GDM1 (cell line): Measurements from ENCODE around the gene CERK.

Experiments
- DNase-seq: peaks from one replicate; lab custom pipeline; 2025; lab: John Stamatoyannopoulos, UW

Gene CERK

GRCh38 chr22:46764779-46765485 lies 26.9 kb upstream of the CERK start:
- no peak for DNase-seq

GRCh38 chr22:46764140-46764680 lies 26.2 kb upstream of the CERK start:
- no peak for DNase-seq

GRCh38 chr22:46763051-46763705 lies 25.1 kb upstream of the CERK start:
- no peak for DNase-seq

GRCh38 chr22:46762238-46763050 lies 24.4 kb upstream of the CERK start, which contains the start of gene TBC1D22A:
TSS of gene TBC1D22A (plus strand) at chr22:46762650. CDS start at chr22:46762787, 137 bp downstream.
- DNase-seq = peak; percentile 89

- DNase-seq = no peak
Measured at GRCh38 chr22:46761539-46762237, 23.6 kb upstream of the CERK start.

GRCh38 chr22:46761017-46761416 lies 23.0 kb upstream of the CERK start:
- no peak for DNase-seq

GRCh38 chr22:46758867-46759290 lies 20.8 kb upstream of the CERK start:
- DNase-seq = peak; percentile 48

- DNase-seq = no peak
Measured at GRCh38 chr22:46758121-46758520, 20.1 kb upstream of the CERK start.

GRCh38 chr22:46757104-46757503 lies 19.1 kb upstream of the CERK start:
- no peak for DNase-seq

- DNase-seq = no peak
Measured at GRCh38 chr22:46756097-46756496, 18.0 kb upstream of the CERK start.

GRCh38 chr22:46755525-46755924 lies 17.5 kb upstream of the CERK start:
- no peak for DNase-seq

GRCh38 chr22:46754826-46755225 lies 16.8 kb upstream of the CERK start:
- DNase-seq = no peak

GRCh38 chr22:46754110-46754799 lies 16.2 kb upstream of the CERK start:
- no peak for DNase-seq

GRCh38 chr22:46753761-46754109 lies 15.7 kb upstream of the CERK start:
- DNase-seq = no peak

- no peak for DNase-seq
Measured at GRCh38 chr22:46753360-46753759, 15.3 kb upstream of the CERK start.

GRCh38 chr22:46752988-46753310 lies 14.9 kb upstream of the CERK start:
- DNase-seq = no peak

GRCh38 chr22:46752286-46752987 lies 14.4 kb upstream of the CERK start:
- no peak for DNase-seq

GRCh38 chr22:46750863-46751443 lies 12.9 kb upstream of the CERK start:
- no peak for DNase-seq

GRCh38 chr22:46750530-46750800 lies 12.4 kb upstream of the CERK start:
- no peak for DNase-seq

- no peak for DNase-seq
Measured at GRCh38 chr22:46749682-46750529, 11.9 kb upstream of the CERK start.
